Diencephalon (tissue), 1 donor: Measurements from ENCODE around the gene ZNF90. TPM values are rescaled to one million over a fixed set of nuclear protein-coding genes. Genes with fewer than 3 reads are reported as not detected.

Source experiments
- small RNA-seq: library from RNA; depleted of rRNA; stranded (forward); fragments of <200 nt; gene quantifications from one replicate; pipeline ENCODE3, GENCODE V24; 2014
- total RNA-seq: library from RNA; depleted of rRNA; stranded (reverse); fragments of >200 nt; gene quantifications from one replicate; pipeline ENCODE4 v1.2.3, GENCODE V29; 2014

The ZNF90 gene
- 3.9 TPM for total RNA-seq

DNA sequence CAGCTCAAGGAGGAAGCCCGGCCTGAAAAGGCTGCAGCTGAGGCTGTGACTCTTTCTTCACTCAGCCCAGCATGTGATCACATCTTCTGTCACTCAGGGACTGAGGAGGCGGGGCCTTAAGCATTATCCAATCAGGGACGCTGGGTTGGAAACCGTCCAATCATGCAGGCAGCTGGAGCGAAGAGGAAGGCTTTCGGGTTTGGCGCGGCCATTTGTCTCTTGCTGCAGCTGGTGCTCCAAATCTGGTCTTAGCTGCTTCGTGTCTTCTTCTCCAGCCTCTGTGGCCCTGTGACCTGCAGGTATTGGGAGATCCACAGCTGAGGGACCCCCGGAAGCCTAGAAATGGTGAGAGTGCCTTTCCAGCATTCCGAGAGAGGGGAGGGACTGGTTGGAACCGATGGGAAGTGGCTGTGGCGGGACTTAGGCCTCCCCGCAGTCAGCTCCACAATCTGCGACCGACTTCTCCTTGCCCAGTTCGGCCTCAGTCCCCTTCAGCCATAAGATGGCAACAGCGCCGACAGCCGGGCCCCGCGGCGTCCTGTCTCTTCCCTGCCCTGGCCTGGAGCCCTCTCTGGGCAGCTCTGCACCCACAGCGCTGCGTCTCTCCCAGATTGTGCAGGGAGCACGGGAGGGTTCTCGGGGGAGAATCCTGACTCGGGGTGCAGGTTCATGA, at the start of gene ZNF90:
Gene ZNF90 (plus strand): TSS at position 210 of the 673 bp plus-strand sequence. CDS start 133 bp downstream, at position 343.

GRCh38 chr19:20039203-20039723, 38.5 kb upstream of the ZNF90 start, which contains the start of gene ZNF682:
Gene ZNF682, minus strand, starts transcription at chr19:20039505. Its CDS starts 160 bp downstream, at chr19:20039345.

GRCh38 chr19:20167020-20167644, 89.3 kb downstream of the ZNF90 start, which contains the start of gene ZNF486:
Gene ZNF486, plus strand, starts transcription at chr19:20167214. Its CDS starts 117 bp downstream, at chr19:20167331.

Small RNA genes within 50 kb of the gene (small RNA-seq; reads per million reads assigned to genes)
- not detected for gene AC006539.3

Other genes starting within 250 kb of the ZNF90 start
- gene ZNF253, start 212.1 kb upstream of the ZNF90 start, total RNA-seq: 30.9 TPM
- 18.2 TPM for gene ZNF93, start 177.1 kb upstream of the ZNF90 start, total RNA-seq
- 12.9 TPM for gene ZNF682, start 38.5 kb upstream of the ZNF90 start, total RNA-seq
- 9.7 TPM for gene ZNF486, start 89.2 kb downstream of the ZNF90 start, total RNA-seq